ENCODE results near the gene ZEB2.

DNA sequence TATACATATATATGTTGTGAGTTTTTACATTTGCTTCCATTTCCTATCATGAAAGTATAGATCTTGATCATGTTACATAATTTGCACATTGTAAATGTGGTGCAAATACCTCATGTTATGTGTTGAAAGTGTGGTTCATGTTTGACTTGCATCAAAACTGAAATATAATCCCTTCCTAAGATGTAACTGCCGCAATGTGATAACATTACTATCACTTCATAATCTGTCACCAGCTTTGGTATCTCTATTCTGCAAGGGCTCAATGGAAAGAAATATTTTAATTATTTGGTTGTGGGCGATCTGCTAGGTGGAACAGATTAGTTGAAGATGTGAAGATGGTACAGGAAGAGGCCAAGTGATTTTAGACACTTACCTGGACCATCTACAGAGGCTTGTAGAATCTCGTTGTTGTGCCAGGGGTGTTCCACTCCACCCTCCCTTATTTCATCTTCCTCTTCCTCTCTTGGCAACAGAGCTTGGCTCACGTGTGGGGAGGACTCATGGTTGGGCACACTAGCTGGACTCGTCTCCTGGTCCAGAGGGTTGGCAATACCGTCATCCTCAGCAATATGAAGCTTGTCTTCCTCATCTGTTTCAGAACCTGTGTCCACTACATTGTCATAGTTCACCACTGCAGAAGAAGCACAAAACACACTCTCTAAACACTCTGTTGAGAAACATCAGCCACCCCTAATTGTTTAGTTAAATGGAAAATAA is 90.4 kb downstream of the ZEB2 start:
- TF ChIP-seq JUND (IDR thresholded peaks at IDR 0.05; ENCODE audit: low read depth, low read length) (no peak), BHLHE40 (IDR thresholded peaks at IDR 0.05; ENCODE audit: borderline replicate concordance in 1 of 2, low read depth in 2 of 2, low read length in 1 of 2) (no peak), CHD2 (IDR thresholded peaks at IDR 0.05; ENCODE audit: borderline replicate concordance, low read depth, low read length) (no peak), HDAC6 (IDR thresholded peaks at IDR 0.05; ENCODE audit: unreplicated experiment) (no peak), POLR2A (IDR thresholded peaks at IDR 0.05; ENCODE audit: low read depth, low read length) (no peak), EZH2 (IDR thresholded peaks at IDR 0.05; ENCODE audit: borderline replicate concordance, control insufficient read depth, low read depth, low read length) (no peak), BRCA1 (IDR thresholded peaks at IDR 0.05; ENCODE audit: low read depth, low read length) (no peak)
- TF ChIP-seq, protein P1, sequence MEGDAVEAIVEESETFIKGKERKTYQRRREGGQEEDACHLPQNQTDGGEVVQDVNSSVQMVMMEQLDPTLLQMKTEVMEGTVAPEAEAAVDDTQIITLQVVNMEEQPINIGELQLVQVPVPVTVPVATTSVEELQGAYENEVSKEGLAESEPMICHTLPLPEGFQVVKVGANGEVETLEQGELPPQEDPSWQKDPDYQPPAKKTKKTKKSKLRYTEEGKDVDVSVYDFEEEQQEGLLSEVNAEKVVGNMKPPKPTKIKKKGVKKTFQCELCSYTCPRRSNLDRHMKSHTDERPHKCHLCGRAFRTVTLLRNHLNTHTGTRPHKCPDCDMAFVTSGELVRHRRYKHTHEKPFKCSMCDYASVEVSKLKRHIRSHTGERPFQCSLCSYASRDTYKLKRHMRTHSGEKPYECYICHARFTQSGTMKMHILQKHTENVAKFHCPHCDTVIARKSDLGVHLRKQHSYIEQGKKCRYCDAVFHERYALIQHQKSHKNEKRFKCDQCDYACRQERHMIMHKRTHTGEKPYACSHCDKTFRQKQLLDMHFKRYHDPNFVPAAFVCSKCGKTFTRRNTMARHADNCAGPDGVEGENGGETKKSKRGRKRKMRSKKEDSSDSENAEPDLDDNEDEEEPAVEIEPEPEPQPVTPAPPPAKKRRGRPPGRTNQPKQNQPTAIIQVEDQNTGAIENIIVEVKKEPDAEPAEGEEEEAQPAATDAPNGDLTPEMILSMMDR (IDR thresholded peaks at IDR 0.05 in 2 of 3, conservative IDR thresholded peaks at IDR 0.05 in 1 of 3; ENCODE audit: control insufficient read depth in 2 of 3, extremely low read depth in 1 of 3, insufficient read depth in 1 of 3, low read depth in 3 of 3, low read length in 3 of 3), result no peak
- TF ChIP-seq, protein P2, sequence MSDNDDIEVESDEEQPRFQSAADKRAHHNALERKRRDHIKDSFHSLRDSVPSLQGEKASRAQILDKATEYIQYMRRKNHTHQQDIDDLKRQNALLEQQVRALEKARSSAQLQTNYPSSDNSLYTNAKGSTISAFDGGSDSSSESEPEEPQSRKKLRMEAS (IDR thresholded peaks at IDR 0.05; ENCODE audit: low read depth, low read length), result no peak
- TF ChIP-seq, protein P3, sequence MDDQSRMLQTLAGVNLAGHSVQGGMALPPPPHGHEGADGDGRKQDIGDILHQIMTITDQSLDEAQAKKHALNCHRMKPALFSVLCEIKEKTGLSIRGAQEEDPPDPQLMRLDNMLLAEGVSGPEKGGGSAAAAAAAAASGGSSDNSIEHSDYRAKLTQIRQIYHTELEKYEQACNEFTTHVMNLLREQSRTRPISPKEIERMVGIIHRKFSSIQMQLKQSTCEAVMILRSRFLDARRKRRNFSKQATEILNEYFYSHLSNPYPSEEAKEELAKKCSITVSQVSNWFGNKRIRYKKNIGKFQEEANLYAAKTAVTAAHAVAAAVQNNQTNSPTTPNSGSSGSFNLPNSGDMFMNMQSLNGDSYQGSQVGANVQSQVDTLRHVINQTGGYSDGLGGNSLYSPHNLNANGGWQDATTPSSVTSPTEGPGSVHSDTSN (IDR thresholded peaks at IDR 0.05; ENCODE audit: insufficient replicate concordance, low read depth, low read length), result no peak
- TF ChIP-seq, protein P4, sequence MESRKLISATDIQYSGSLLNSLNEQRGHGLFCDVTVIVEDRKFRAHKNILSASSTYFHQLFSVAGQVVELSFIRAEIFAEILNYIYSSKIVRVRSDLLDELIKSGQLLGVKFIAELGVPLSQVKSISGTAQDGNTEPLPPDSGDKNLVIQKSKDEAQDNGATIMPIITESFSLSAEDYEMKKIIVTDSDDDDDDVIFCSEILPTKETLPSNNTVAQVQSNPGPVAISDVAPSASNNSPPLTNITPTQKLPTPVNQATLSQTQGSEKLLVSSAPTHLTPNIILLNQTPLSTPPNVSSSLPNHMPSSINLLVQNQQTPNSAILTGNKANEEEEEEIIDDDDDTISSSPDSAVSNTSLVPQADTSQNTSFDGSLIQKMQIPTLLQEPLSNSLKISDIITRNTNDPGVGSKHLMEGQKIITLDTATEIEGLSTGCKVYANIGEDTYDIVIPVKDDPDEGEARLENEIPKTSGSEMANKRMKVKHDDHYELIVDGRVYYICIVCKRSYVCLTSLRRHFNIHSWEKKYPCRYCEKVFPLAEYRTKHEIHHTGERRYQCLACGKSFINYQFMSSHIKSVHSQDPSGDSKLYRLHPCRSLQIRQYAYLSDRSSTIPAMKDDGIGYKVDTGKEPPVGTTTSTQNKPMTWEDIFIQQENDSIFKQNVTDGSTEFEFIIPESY (IDR thresholded peaks at IDR 0.05), result no peak

Measured in GM12878 (cell line).